ENCODE data around the gene KCNMA1.

GRCh38 chr10:77637532-77638320 lies at the start of gene KCNMA1:
- peak in 1 of 3 experiments; percentile 9 for TF ChIP-seq CTCF (IDR thresholded peaks at IDR 0.05)
- TF ChIP-seq POLR2A (IDR thresholded peaks at IDR 0.05; ENCODE audit: low read depth): no peak
- no peak for TF ChIP-seq EP300 (IDR thresholded peaks at IDR 0.05)
- TF ChIP-seq POLR2AphosphoS5 (IDR thresholded peaks at IDR 0.05): peak in 1 of 2 donors; percentile 39
